ENCODE measurements around the gene LEMD3. TPM values are rescaled to one million over a fixed set of nuclear protein-coding genes. Genes with fewer than 3 reads are reported as not detected.

LEMD3 gene
- total and polyA plus RNA-seq, 2 donors from 2014 or later = 7.5 to 31.8 TPM

DNA sequence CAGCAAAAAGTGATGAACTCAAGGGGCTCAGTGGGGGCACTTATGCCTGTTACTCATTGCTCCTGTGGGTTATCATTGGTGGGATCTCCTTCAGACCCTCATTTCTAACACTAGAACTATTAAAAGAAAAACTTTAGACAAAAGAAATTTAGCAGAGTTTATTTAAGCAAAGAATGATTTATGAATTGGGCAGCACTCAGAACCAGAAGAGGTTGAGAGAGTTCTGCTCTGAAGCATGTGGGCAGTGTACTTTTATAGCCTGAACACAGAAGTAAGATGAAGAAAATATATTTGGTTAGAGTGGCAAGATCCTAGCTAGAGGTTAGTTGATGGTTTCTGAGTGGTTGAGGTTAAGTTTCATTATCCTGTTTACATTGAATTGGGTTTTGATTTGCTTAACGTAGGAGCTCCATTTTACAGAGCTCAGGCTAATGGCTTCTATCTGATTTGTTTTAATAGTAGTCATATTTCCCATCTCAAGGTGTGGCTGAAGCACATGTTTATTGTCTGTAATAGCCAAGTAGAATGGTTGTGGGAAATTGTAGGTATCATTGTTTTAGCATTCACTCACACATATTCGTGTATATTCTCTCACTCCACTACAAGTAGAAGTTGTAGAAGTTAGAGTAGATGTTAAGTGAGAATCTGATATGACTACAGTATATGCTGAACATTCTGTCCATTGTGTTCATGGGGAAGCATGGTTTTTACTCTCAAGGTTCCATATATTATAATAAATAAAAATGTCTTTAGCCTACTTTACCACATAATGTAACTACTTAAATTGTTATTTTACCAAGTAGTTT lies 27.6 kb downstream of the LEMD3 start:
- FAIRE-seq (no peak), DNase-seq (no peak)
- Histone ChIP-seq H3K9ac (ENCODE audit: low read length in 3 of 3) (no peak overlapping the region), H3K4me1 (ENCODE audit: control insufficient read depth in 2 of 3, insufficient read depth in 2 of 3, low read depth in 1 of 3, low read length in 3 of 3) (peaks cover 0 to 3% (median 0%) of the 10 kb centered on the region in 3 donors), H3K4me3 (ENCODE audit: low read length in 3 of 3) (no peak overlapping the region), H3K36me3 (ENCODE audit: control insufficient read depth in 2 of 3, insufficient read depth in 3 of 3, low read length in 3 of 3) (no peaks in the 10 kb centered on the region), H3K9me3 (ENCODE audit: control insufficient read depth in 2 of 3, insufficient read depth in 1 of 3, low read length in 3 of 3) (peaks cover 0 to 8% (median 0%) of the 10 kb centered on the region in 3 donors), H3K27me3 (ENCODE audit: control insufficient read depth, insufficient read depth, low read length) (no peaks in the 10 kb centered on the region), H3K27ac (ENCODE audit: low read depth in 2 of 2, low read length in 2 of 2) (no peak overlapping the region)
- intact Hi-C loops (cut with DNase I) = no loop called here
- TF ChIP-seq, protein P1, sequence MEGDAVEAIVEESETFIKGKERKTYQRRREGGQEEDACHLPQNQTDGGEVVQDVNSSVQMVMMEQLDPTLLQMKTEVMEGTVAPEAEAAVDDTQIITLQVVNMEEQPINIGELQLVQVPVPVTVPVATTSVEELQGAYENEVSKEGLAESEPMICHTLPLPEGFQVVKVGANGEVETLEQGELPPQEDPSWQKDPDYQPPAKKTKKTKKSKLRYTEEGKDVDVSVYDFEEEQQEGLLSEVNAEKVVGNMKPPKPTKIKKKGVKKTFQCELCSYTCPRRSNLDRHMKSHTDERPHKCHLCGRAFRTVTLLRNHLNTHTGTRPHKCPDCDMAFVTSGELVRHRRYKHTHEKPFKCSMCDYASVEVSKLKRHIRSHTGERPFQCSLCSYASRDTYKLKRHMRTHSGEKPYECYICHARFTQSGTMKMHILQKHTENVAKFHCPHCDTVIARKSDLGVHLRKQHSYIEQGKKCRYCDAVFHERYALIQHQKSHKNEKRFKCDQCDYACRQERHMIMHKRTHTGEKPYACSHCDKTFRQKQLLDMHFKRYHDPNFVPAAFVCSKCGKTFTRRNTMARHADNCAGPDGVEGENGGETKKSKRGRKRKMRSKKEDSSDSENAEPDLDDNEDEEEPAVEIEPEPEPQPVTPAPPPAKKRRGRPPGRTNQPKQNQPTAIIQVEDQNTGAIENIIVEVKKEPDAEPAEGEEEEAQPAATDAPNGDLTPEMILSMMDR (IDR thresholded peaks at IDR 0.05; ENCODE audit: borderline replicate concordance, extremely low read depth, insufficient read depth) = no peak

DNA sequence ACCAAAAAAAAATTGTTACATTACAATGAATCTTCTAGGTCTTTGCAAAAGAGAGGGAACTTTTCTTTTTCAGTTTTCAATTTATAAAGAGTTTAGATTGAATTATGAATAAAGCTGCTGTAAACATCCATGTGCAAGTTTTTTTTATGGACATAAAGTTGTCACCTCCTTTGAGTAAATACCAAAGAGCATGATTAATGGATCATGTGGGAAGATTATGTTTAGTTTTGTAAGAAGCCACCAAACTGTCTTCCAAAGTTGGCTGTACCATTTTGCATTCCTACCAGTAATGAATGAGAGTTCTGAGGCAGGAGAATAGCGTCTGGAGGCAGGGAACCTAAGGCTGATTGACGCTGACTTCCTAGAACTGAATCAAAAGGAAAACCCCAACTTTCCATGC lies 30.2 kb downstream of the LEMD3 start:
- intact Hi-C loops (cut with DNase I) = no loop called here
- no peaks in the 10 kb centered on the region for H3K27me3 ChIP-seq (ENCODE audit: control insufficient read depth, insufficient read depth, low read length)
- no peaks in the 10 kb centered on the region for H3K36me3 ChIP-seq (ENCODE audit: control insufficient read depth in 2 of 3, insufficient read depth in 3 of 3, low read length in 3 of 3)
- TF ChIP-seq, protein P1 (IDR thresholded peaks at IDR 0.05; ENCODE audit: borderline replicate concordance, extremely low read depth, insufficient read depth) = no peak
- H3K9me3 ChIP-seq (ENCODE audit: control insufficient read depth in 2 of 3, insufficient read depth in 1 of 3, low read length in 3 of 3) = peaks cover 0 to 8% (median 0%) of the 10 kb centered on the region in 3 donors
- H3K27ac ChIP-seq (ENCODE audit: low read depth in 2 of 2, low read length in 2 of 2) = no peak overlapping the region
- H3K4me1 ChIP-seq (ENCODE audit: control insufficient read depth in 2 of 3, insufficient read depth in 2 of 3, low read depth in 1 of 3, low read length in 3 of 3) = no peaks in the 10 kb centered on the region
- no peak overlapping the region for H3K9ac ChIP-seq (ENCODE audit: low read length in 3 of 3)
- H3K4me3 ChIP-seq (ENCODE audit: low read length in 3 of 3) = no peak overlapping the region
- no peak for FAIRE-seq
- DNase-seq = no peak

DNA sequence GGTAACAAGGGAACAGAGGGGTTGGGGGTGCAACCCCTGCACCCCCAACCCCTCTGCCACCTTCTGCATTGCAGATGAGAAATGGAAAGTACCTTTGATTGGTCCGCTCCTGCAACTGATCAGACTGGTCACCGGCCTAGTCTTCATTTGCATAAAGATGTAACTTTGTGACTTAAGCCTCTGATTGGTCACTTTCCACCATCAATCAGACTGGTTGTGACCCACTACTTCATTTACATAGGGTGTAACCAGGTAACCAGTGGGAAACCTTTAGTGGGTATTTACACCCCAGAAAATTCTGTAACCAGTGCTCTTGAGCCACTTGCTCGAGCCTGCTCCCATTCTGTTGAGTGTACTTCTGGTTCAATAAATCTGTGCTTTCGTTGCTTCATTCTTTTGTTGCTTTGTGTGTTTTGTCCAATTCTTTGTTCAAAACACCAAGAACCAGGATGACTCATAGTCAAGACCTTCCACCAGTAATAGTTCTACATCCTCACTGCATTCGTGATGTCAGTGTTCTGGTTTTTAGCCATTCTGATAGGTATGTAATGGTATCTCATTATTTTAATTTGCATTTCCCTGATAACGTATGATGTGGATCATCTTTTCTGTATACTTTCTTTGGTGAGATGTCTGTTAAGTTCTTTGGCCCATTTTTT lies 30.8 kb downstream of the LEMD3 start:
- peaks cover 0 to 8% (median 0%) of the 10 kb centered on the region in 3 donors for H3K9me3 ChIP-seq (ENCODE audit: control insufficient read depth in 2 of 3, insufficient read depth in 1 of 3, low read length in 3 of 3)
- H3K9ac ChIP-seq (ENCODE audit: low read length in 3 of 3) = no peak overlapping the region
- no peaks in the 10 kb centered on the region for H3K36me3 ChIP-seq (ENCODE audit: control insufficient read depth in 2 of 3, insufficient read depth in 3 of 3, low read length in 3 of 3)
- no peak overlapping the region for H3K27ac ChIP-seq (ENCODE audit: low read depth in 2 of 2, low read length in 2 of 2)
- no peak for DNase-seq
- H3K4me1 ChIP-seq (ENCODE audit: control insufficient read depth in 2 of 3, insufficient read depth in 2 of 3, low read depth in 1 of 3, low read length in 3 of 3) = no peaks in the 10 kb centered on the region
- TF ChIP-seq, protein P1 (IDR thresholded peaks at IDR 0.05; ENCODE audit: borderline replicate concordance, extremely low read depth, insufficient read depth) = no peak
- no peak for FAIRE-seq
- H3K4me3 ChIP-seq (ENCODE audit: low read length in 3 of 3) = no peak overlapping the region
- intact Hi-C loops (cut with DNase I) = no loop called here
- H3K27me3 ChIP-seq (ENCODE audit: control insufficient read depth, insufficient read depth, low read length) = no peaks in the 10 kb centered on the region

Measured in kidney (tissue), 14 donors.